ENCODE results near the gene PARN.

GRCh38 chr16:14566599-14566998, 63.5 kb downstream of the PARN start:
- TF ChIP-seq CTCF (IDR thresholded peaks at IDR 0.05; ENCODE audit: low read depth, low read length, poor library complexity, severe bottlenecking) = no peak
- no peak for TF ChIP-seq EZH2phosphoT487 (IDR thresholded peaks at IDR 0.05; ENCODE audit: borderline replicate concordance, low read length)

Measured in DOHH2 (cell line).